K562 (cell line): ENCODE data around the gene NUDT21. TPM values are rescaled to one million over a fixed set of nuclear protein-coding genes. Genes with fewer than 3 reads are reported as not detected.
A peak's percentile ranks its signal among the peaks of the same experiment; 100 is the strongest.

Experiments used
- HMG20B ChIP-seq: fragments of 250-450 bp; sonication (Bioruptor Pico); IDR thresholded peaks from 2 replicates; pipeline ENCODE4 v1.5.0; 2021; ENCODE audit warnings: mild to moderate bottlenecking
- ID3 ChIP-seq, 2 experiments: fragments of 250-450 bp in 1 of 2; fragments of 450-650 bp in 1 of 2; sonication (Bioruptor Pico) in 1 of 2; IDR thresholded peaks; 2 replicates each; pipeline versions ENCODE4 v1.6.1 to v1.8.0; 2016 to 2021; ENCODE audit warnings: mild to moderate bottlenecking in 2 of 2, moderate library complexity in 2 of 2, missing compliant biosample characterization in 1 of 2, missing genetic modification characterization in 1 of 2
- JUND ChIP-seq, 2 experiments: IDR thresholded peaks; 2 replicates in 1 of 2; 3 replicates in 1 of 2; pipeline ENCODE4 v1.6.1; 2011; ENCODE audit warnings: borderline replicate concordance in 2 of 2, low read depth in 2 of 2, low read length in 2 of 2, improper control_type of control experiment in 1 of 2, missing biosample characterization in 1 of 2, missing genetic modification characterization in 1 of 2, missing genetic modification reagents in 1 of 2
- NCOA1 ChIP-seq: fragments of 450-650 bp; IDR thresholded peaks from 2 replicates; pipeline ENCODE4 v1.6.1; 2016; ENCODE audit warnings: low read depth
- SFPQ ChIP-seq: fragments of 200-400 bp; formaldehyde crosslinking; IDR thresholded peaks from 2 replicates; pipeline ENCODE4 v1.6.1; 2017; ENCODE audit warnings: mild to moderate bottlenecking, low read depth, low read length, moderate library complexity
- SMARCA5 ChIP-seq: fragments of 450-650 bp; IDR thresholded peaks from 2 replicates; pipeline ENCODE4 v1.6.1; 2016
- SP1 ChIP-seq: sonication (generic); formaldehyde crosslinking; IDR thresholded peaks from 2 replicates; pipeline ENCODE4 v1.8.1; 2022; ENCODE audit warnings: mild to moderate bottlenecking, missing genetic modification reagents
- YY1 ChIP-seq, 3 experiments: IDR thresholded peaks; 2 replicates each; pipeline ENCODE4 v1.6.1; 2011; ENCODE audit warnings: low read length in 2 of 3, mild to moderate bottlenecking in 2 of 3, moderate library complexity in 2 of 3, borderline replicate concordance in 1 of 3, control low read depth in 1 of 3, low read depth in 1 of 3; ENCODE audit not compliant: insufficient read depth in 3 of 3, insufficient replicate concordance in 2 of 3, control insufficient read depth in 1 of 3, insufficient read length in 1 of 3; ENCODE audit errors: extremely low read depth in 1 of 3
- ZNF436 ChIP-seq: fragments of 250-450, 450-650 bp; sonication (Bioruptor Pico); formaldehyde crosslinking; IDR thresholded peaks from 2 replicates; pipeline ENCODE4 v1.7.0; 2020; ENCODE audit warnings: mild to moderate bottlenecking
- ZNF512 ChIP-seq: IDR thresholded peaks from 2 replicates; pipeline ENCODE4 v1.6.1; 2016; ENCODE audit warnings: missing genetic modification characterization, missing compliant biosample characterization
- ZNF589 ChIP-seq: fragments of 200-800 bp; sonication (Bioruptor generic); IDR thresholded peaks from 2 replicates; pipeline ENCODE4 v1.6.1; 2016; ENCODE audit warnings: low read depth, missing genetic modification characterization, missing compliant biosample characterization
- ZNF699 ChIP-seq: fragments of 250-450 bp; sonication (Bioruptor Pico); IDR thresholded peaks from 2 replicates; pipeline ENCODE4 v1.8.0; 2021; ENCODE audit warnings: mild to moderate bottlenecking, moderate library complexity; ENCODE audit not compliant: insufficient replicate concordance
- polyA plus RNA-seq, 8 experiments: library from polyadenylated mRNA; depleted of rRNA in 4 of 8; stranded (reverse) in 5 of 8; unstranded in 3 of 8; fragments of >200 nt; fragmentation: Nextera tagmentation in 2 of 8; fragmentation: Illumina TruSeq in 1 of 8; extraction: Ambion mirVana in 2 of 8; extraction: Trizol in 1 of 8; gene quantifications; 2 replicates each; pipeline versions ENCODE4 v1.2.1 to v1.2.3, GENCODE V29; 2011 to 2014; ENCODE audit warnings: inconsistent platforms in 1 of 8, missing spikeins in 1 of 8
- total RNA-seq, 7 experiments: library from RNA; depleted of rRNA in 6 of 7; stranded (reverse); fragments of >200 nt in 6 of 7; fragmentation: Illumina TruSeq in 2 of 7; extraction: Trizol in 2 of 7; gene quantifications; 2 replicates each; pipeline versions ENCODE4 v1.2.1 to v1.2.3, GENCODE V29; 2011 to 2021; ENCODE audit warnings: low replicate concordance in 1 of 7
- TF ChIP-seq, protein P1 (sequence below): fragments of 250-450 bp; sonication (Bioruptor Pico); IDR thresholded peaks from 2 replicates; pipeline ENCODE4 v1.8.0; 2021; ENCODE audit warnings: mild to moderate bottlenecking, moderate library complexity
- TF ChIP-seq, protein P2 (sequence below): fragments of 450-650 bp; formaldehyde crosslinking; IDR thresholded peaks from 2 replicates; pipeline ENCODE4 v1.4.0; 2020; ENCODE audit warnings: mild to moderate bottlenecking
- TF ChIP-seq, protein P3 (sequence below): fragments of 450-650 bp; formaldehyde crosslinking; IDR thresholded peaks from 2 replicates; pipeline ENCODE4 v1.4.0; 2020; ENCODE audit warnings: mild to moderate bottlenecking, moderate library complexity

Gene NUDT21
- total and polyA plus RNA-seq, 9 of the 15 experiments (the other 6 are each of a cell fraction or from before 2014, with no cell fraction given), result 62.4 to 218 (median 121) TPM

- TF ChIP-seq NCOA1 (no peak), YY1 (IDR thresholded peaks at IDR 0.05; ENCODE audit: borderline replicate concordance in 1 of 3, control insufficient read depth in 1 of 3, extremely low read depth in 1 of 3, insufficient read depth in 3 of 3, insufficient read length in 1 of 3, insufficient replicate concordance in 2 of 3, low read depth in 1 of 3, low read length in 2 of 3) (peak in 1 of 3 experiments; percentile 8), ZNF436 (CRISPR knock-in tag) (no peak), JUND (IDR thresholded peaks at IDR 0.05; ENCODE audit: borderline replicate concordance, low read depth, low read length) (no peak), JUND (tag; IDR thresholded peaks at IDR 0.05; ENCODE audit: borderline replicate concordance, low read depth, low read length) (no peak; the same call in 2 of the 3 replicates), ZNF589 (CRISPR knock-in tag) (no peak), ZNF699 (CRISPR knock-in tag) (no peak), SP1 (CRISPR knock-in tag) (no peak), SMARCA5 (peak; percentile 81; the same call in 1 of the 2 replicates), HMG20B (no peak), ID3 (CRISPR knock-in tag; IDR thresholded peaks at IDR 0.05) (no peak), ID3 (tag; IDR thresholded peaks at IDR 0.05) (0 out of 2 replicates have a peak, but pooled peaks have one; percentile 29), SFPQ (no peak), ZNF512 (tag) (no peak)
- TF ChIP-seq, protein P1, sequence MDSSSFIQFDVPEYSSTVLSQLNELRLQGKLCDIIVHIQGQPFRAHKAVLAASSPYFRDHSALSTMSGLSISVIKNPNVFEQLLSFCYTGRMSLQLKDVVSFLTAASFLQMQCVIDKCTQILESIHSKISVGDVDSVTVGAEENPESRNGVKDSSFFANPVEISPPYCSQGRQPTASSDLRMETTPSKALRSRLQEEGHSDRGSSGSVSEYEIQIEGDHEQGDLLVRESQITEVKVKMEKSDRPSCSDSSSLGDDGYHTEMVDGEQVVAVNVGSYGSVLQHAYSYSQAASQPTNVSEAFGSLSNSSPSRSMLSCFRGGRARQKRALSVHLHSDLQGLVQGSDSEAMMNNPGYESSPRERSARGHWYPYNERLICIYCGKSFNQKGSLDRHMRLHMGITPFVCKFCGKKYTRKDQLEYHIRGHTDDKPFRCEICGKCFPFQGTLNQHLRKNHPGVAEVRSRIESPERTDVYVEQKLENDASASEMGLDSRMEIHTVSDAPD (CRISPR knock-in tag), result no peak
- TF ChIP-seq, protein P2, sequence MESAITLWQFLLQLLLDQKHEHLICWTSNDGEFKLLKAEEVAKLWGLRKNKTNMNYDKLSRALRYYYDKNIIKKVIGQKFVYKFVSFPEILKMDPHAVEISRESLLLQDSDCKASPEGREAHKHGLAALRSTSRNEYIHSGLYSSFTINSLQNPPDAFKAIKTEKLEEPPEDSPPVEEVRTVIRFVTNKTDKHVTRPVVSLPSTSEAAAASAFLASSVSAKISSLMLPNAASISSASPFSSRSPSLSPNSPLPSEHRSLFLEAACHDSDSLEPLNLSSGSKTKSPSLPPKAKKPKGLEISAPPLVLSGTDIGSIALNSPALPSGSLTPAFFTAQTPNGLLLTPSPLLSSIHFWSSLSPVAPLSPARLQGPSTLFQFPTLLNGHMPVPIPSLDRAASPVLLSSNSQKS (CRISPR knock-in tag), result no peak
- TF ChIP-seq, protein P3, sequence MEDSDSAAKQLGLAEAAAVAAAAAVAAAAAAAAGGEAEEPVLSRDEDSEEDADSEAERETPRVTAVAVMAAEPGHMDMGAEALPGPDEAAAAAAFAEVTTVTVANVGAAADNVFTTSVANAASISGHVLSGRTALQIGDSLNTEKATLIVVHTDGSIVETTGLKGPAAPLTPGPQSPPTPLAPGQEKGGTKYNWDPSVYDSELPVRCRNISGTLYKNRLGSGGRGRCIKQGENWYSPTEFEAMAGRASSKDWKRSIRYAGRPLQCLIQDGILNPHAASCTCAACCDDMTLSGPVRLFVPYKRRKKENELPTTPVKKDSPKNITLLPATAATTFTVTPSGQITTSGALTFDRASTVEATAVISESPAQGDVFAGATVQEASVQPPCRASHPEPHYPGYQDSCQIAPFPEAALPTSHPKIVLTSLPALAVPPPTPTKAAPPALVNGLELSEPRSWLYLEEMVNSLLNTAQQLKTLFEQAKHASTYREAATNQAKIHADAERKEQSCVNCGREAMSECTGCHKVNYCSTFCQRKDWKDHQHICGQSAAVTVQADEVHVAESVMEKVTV (CRISPR knock-in tag), result no peak
Measured at GRCh38 chr16:56451753-56452689, 889 bp upstream of the NUDT21 start (continued).
